ENCODE measurements around the gene HLCS.

HLCS gene

DNA sequence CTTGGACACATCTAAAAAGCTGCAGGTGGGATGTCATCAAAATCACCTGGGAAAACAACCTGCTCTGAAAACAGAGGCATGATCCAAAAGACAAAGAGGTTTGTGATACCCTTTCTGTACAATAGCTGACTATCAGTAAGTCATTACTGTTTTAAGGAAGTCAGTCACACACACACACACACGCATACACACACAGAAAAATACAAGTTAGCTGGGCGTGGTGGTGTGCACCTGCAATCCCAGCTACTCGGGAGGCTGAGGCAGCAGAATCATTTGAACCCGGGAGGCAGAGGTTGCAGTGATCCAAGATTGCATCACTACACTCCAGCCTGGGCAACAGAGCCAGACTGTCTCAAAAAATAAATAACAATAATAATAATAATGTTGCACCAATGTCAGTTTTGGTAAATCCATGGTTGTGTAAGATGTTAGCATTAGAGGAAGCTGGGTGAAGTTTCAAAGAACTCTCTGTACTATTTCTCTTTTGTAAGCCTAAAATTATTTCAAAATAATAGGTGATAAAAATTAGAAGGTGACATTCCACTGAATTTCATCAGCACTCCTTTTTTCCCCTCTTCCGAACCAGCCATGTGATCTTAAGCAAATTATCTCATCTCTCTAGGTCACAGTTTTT is 9.9 kb upstream of the HLCS start:
- TF ChIP-seq CTCF (IDR thresholded peaks at IDR 0.05), result no peak

GRCh38 chr21:36974851-36975192 is 8.4 kb upstream of the HLCS start:
- no peak for TF ChIP-seq CTCF (IDR thresholded peaks at IDR 0.05)

DNA sequence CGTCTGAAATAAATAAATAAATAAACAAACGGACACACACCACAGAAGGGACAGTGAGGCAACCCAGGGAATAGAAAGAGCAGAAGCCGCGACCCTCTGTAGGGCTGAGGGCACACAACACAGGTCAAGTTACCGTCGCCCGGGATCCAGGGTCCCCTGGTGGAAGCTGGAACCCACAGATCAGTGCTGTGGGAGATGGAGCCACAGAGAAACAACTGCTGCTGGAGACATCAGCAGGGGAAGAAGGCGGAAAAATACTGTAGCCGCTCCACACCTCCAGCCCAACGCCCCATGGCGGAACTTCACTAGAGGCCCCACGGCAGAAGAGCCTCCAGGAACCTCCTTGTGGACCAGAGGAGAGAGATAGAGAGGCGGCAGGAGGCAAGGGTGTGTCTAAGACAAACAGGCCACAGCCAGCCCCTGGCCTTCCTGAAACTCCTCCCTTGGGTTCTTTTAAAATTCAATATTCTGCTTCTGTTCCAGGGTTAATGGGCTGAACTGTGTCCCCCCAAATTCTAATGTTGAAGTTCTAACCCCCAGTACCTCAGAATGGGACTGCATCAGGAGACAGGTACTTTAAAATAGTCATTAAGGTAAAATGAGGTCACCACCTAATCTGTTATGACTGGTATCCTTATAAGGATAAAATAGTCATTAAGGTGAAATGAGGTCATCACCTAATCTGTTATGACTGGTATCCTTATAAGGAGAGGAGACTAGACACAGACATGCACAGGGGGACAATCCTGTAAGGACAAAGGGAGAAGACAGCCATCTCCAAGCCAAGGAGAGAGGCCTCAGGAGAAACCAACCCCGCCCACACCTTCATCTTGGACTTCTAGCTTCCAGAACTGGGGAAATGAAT is 7.7 kb upstream of the HLCS start:
- TF ChIP-seq CTCF (IDR thresholded peaks at IDR 0.05), result no peak

DNA sequence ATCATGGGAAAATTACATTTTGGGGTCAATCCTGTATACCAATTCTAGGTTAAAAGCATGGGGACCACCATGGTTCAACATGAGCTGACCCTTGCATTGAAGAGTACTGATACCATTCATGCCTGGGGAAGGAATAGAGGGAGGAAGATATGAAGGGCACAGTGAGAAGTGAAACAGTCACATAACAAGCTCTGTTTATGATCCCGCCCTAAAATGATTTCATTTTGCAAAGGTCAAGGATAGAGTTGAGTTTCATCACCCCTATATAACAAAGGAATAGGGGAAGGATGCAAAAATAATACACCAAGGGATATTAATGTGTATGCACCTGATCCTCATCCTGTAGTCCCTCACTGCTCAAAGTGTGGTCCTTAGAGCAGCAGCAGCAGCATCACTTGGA is 2.5 kb upstream of the HLCS start:
- no peak for TF ChIP-seq CTCF (IDR thresholded peaks at IDR 0.05)

DNA sequence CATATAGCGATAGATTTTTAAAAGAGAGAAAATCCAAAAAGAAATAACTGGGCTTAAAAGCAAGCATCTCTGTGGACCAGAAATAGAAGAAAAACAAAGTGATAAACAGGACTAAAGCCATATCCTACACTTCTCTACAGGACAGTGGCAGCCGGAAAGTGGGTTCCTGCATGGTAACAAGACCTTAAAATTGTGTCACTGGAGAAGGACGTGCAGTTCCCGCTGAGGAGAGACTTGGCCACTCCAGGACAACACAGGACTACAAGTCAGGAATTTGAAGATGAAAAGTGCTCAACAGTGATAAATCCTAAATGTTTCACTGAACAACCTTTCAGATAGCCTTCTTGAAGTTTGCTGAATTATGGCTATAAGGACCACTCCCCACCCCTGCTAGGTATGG is 1.9 kb upstream of the HLCS start:
- no peak for TF ChIP-seq CTCF (IDR thresholded peaks at IDR 0.05)

- TF ChIP-seq CTCF (IDR thresholded peaks at IDR 0.05), result no peak
These were observed 626 bp upstream of the HLCS start for GRCh38 chr21:36966821-36967768.

DNA sequence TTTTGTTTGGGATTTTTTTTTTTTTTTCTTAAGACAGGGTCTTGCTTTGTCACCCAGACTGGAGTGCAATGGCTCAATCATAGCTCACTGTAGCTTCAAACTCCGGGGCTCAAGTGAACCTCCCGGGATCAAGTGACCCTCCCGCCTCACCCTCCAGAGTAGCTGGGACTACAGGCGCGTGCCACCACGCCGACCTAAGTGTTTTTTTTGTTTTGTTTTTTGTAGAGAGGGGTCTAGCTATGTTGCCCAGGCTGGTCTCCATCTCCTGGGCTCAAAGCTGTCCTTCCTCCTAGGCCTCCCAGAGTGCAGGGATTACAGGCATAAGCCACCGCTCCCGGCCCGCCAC is 776 bp downstream of the HLCS start:
- TF ChIP-seq CTCF (IDR thresholded peaks at IDR 0.05), result no peak
